B cell (primary cell): ENCODE data around the gene SLC25A17. TPM values are rescaled to one million over a fixed set of nuclear protein-coding genes. Genes with fewer than 3 reads are reported as not detected.

ENCODE experiments used
- ATAC-seq: fragments of 200-7000 bp; cut with Tn5 transposase; one replicate; pipeline ENCODE4 v1.10.0; 2021; ENCODE audit warnings: low read depth, mild to moderate bottlenecking, moderate number of reproducible peaks, moderate library complexity
- CTCF ChIA-PET: fragments of 350-600 bp; sonication (Branson Sonifier 250); formaldehyde crosslinking; loops from one replicate; lab custom pipeline; 2021; ENCODE audit warnings: antibody characterized with exemption, inconsistent platforms; lab: Charles Lee
- POLR2A ChIA-PET: fragments of 350-600 bp; sonication (Branson Sonifier 250); formaldehyde crosslinking; loops from one replicate; lab custom pipeline; 2021; ENCODE audit warnings: antibody characterized with exemption; lab: Charles Lee
- DNase-seq: peaks from one replicate; pipeline ENCODE4 v3.0.0; 2013
- H2AFZ ChIP-seq: 2 replicates; pipeline ENCODE4 v1.6.1; 2012; ENCODE audit warnings: mild to moderate bottlenecking, low read depth, low read length; ENCODE audit not compliant: insufficient read depth, poor library complexity, severe bottlenecking
- H3K27ac ChIP-seq, 2 donors: 1 replicate in 1 of 2; 2 replicates in 1 of 2; pipeline ENCODE4 v1.5.1; 2012 to 2013; ENCODE audit warnings: low read length in 2 of 2, mild to moderate bottlenecking in 2 of 2, moderate library complexity in 1 of 2
- H3K27me3 ChIP-seq, 4 experiments: fragments of 200-600 bp in 1 of 4; sonication (generic) in 1 of 4; replicated peaks in 1 of 4; 1 replicate in 2 of 4; 2 replicates in 2 of 4; pipeline versions ENCODE4 v1.6.1 to v1.7.0; 2013 to 2016; ENCODE audit warnings: low read length in 3 of 4, mild to moderate bottlenecking in 2 of 4, mixed read lengths in 1 of 4, moderate library complexity in 1 of 4; ENCODE audit not compliant: insufficient read depth in 4 of 4, control insufficient read depth in 3 of 4; ENCODE audit errors: control extremely low read depth in 1 of 4
- H3K36me3 ChIP-seq, 2 experiments: replicated peaks in 1 of 2; 1 replicate in 1 of 2; 2 replicates in 1 of 2; pipeline versions ENCODE4 v1.6.1 to v1.7.1; 2013; ENCODE audit warnings: low read length in 1 of 2; ENCODE audit not compliant: insufficient read depth in 2 of 2, control insufficient read depth in 1 of 2; ENCODE audit errors: control extremely low read depth in 1 of 2, extremely low read depth in 1 of 2
- H3K4me1 ChIP-seq, 2 donors: fragments of 200-600 bp in 1 of 2; sonication (generic) in 1 of 2; 1 replicate in 1 of 2; 2 replicates in 1 of 2; pipeline versions ENCODE4 v1.5.1 to v1.6.1; 2013 to 2017; ENCODE audit warnings: low read length in 2 of 2; ENCODE audit not compliant: control insufficient read depth in 2 of 2, insufficient read depth in 2 of 2
- H3K4me2 ChIP-seq: replicated peaks from 2 replicates; pipeline ENCODE3; 2012; ENCODE audit warnings: mild to moderate bottlenecking, low read depth, low read length; ENCODE audit not compliant: poor library complexity, severe bottlenecking
- H3K4me3 ChIP-seq, 5 experiments: fragments of 200-600 bp in 1 of 5; sonication (generic) in 1 of 5; 1 replicate in 3 of 5; 2 replicates in 2 of 5; pipeline versions ENCODE4 v1.5.1 to v1.7.0; 2011 to 2016; ENCODE audit warnings: low read length in 4 of 5, mild to moderate bottlenecking in 4 of 5, low read depth in 2 of 5, control low read depth in 1 of 5, moderate library complexity in 1 of 5; ENCODE audit not compliant: insufficient read depth in 1 of 5; ENCODE audit errors: control extremely low read depth in 1 of 5, extremely low read depth in 1 of 5
- H3K79me2 ChIP-seq: fragments of 200-600 bp; sonication (generic); one replicate; pipeline ENCODE4 v1.6.0; 2016; ENCODE audit warnings: low read length; ENCODE audit not compliant: control insufficient read depth, insufficient read depth
- H3K9ac ChIP-seq: fragments of 200-600 bp; sonication (generic); 2 replicates; pipeline ENCODE4 v1.6.1; 2017; ENCODE audit warnings: mild to moderate bottlenecking, low read length, moderate library complexity
- H3K9me3 ChIP-seq, 3 donors: one replicate each; pipeline versions ENCODE4 v1.6.1 to v1.7.1; 2013; ENCODE audit warnings: low read length in 2 of 3; ENCODE audit not compliant: control insufficient read depth in 2 of 3, insufficient read depth in 1 of 3; ENCODE audit errors: control extremely low read depth in 1 of 3
- H4K20me1 ChIP-seq: 2 replicates; pipeline ENCODE4 v1.6.0; 2012; ENCODE audit warnings: mild to moderate bottlenecking, low read length; ENCODE audit not compliant: insufficient read depth, control insufficient read depth, poor library complexity, severe bottlenecking
- H3K27ac Mint-ChIP-seq: one replicate; pipeline ENCODE4 v1.8.0; 2021; ENCODE audit warnings: mixed read lengths
- H3K27me3 Mint-ChIP-seq: one replicate; pipeline ENCODE4 v1.8.0; 2021; ENCODE audit warnings: mixed read lengths
- H3K4me1 Mint-ChIP-seq: one replicate; pipeline ENCODE4 v1.8.0; 2021; ENCODE audit warnings: mixed read lengths
- H3K4me3 Mint-ChIP-seq: one replicate; pipeline ENCODE4 v1.8.0; 2021; ENCODE audit warnings: mixed read lengths
- H3K9me3 Mint-ChIP-seq: one replicate; pipeline ENCODE4 v1.8.0; 2022; ENCODE audit warnings: mixed read lengths; ENCODE audit not compliant: insufficient read depth
- CTCF ChIP-seq: fragments of 200-600 bp; IDR thresholded peaks from one replicate; pipeline ENCODE4 v1.8.0; 2022; ENCODE audit warnings: antibody characterized with exemption, mild to moderate bottlenecking
- EZH2 ChIP-seq: IDR thresholded peaks from 2 replicates; pipeline ENCODE4 v1.6.1; 2012; ENCODE audit warnings: borderline replicate concordance, low read depth, mild to moderate bottlenecking, moderate library complexity, low read length; ENCODE audit not compliant: insufficient read depth, poor library complexity, severe bottlenecking
- WGBS: methylation state at CpG from one replicate; pipeline ENCODE4 v1.1.5; 2013; ENCODE audit warnings: missing lambda C conversion rate; ENCODE audit not compliant: insufficient coverage; 5-methylcytosine and 5-hydroxymethylcytosine counted together
- intact Hi-C: fragments of 100-400 bp; cut with micrococcal nuclease; formaldehyde crosslinking; loops from one replicate; pipeline ENCODE4 v1.10.0; 2022
- polyA plus RNA-seq: library from polyadenylated mRNA; depleted of rRNA; stranded (reverse); fragments of >200 nt; gene quantifications from 2 replicates; pipeline ENCODE4 v1.2.3, GENCODE V29; 2012
- total RNA-seq, 2 donors: library from RNA; stranded (reverse); fragments of 120-200 nt in 1 of 2; gene quantifications; 1 replicate in 1 of 2; 2 replicates in 1 of 2; pipeline versions ENCODE4 v1.2.3 to v1.2.4, GENCODE V29; 2013 to 2022

The SLC25A17 gene
- total and polyA plus RNA-seq, 2 donors (not counting 1 experiment from before 2014, with no cell fraction given), result 13.1 to 15.0 TPM

GRCh38 chr22:40867109-40867508, 48.0 kb upstream of the SLC25A17 start:
- WGBS, result no CpG with 5 or more reads among the region's 2 CpGs
- H3K79me2 ChIP-seq, result peaks cover 56% of the 10 kb centered on the region

GRCh38 chr22:40862537-40862936, 43.4 kb upstream of the SLC25A17 start:
- Histone ChIP-seq H3K27me3 (no peaks in the 10 kb centered on the region), H3K79me2 (peaks cover 77% of the 10 kb centered on the region), H2AFZ (no peak overlapping the region), H3K9ac (no peak overlapping the region), H3K36me3 (peaks cover 0 to 2% of the 10 kb centered on the region in 2 experiments), H3K4me2 (no peak overlapping the region), H3K27ac (no peak overlapping the region), H3K4me3 (no peak overlapping the region), H3K9me3 (no peaks in the 10 kb centered on the region), H3K4me1 (peaks cover 12 to 17% of the 10 kb centered on the region in 2 donors), H4K20me1 (no peaks in the 10 kb centered on the region)
- peaks cover 25% of the 10 kb centered on the region for H3K4me1 Mint-ChIP-seq
- ATAC-seq (no peak), DNase-seq (no peak)
- ChIA-PET CTCF (no interaction called here), POLR2A (no interaction called here)
- no peak overlapping the region for H3K27ac Mint-ChIP-seq
- H3K9me3 Mint-ChIP-seq, result no peaks in the 10 kb centered on the region
- H3K4me3 Mint-ChIP-seq, result no peak overlapping the region
- no peaks in the 10 kb centered on the region for H3K27me3 Mint-ChIP-seq
- intact Hi-C loops, result no loop called here
- WGBS, result 83% methylated on average over 1 of the region's 2 CpGs
- TF ChIP-seq CTCF (no peak), EZH2 (no peak)

More at GRCh38 chr22:40867109-40867508, 48.0 kb upstream of the SLC25A17 start:
- peaks cover 5 to 9% of the 10 kb centered on the region in 2 donors for H3K4me1 ChIP-seq
- Mint-ChIP-seq H3K27ac (no peak overlapping the region), H3K4me1 (peaks cover 16% of the 10 kb centered on the region), H3K27me3 (no peaks in the 10 kb centered on the region), H3K9me3 (no peaks in the 10 kb centered on the region), H3K4me3 (no peak overlapping the region)
- DNase-seq, result no peak
- intact Hi-C loops, result no loop called here
- H2AFZ ChIP-seq, result no peak overlapping the region
- H3K9me3 ChIP-seq, result no peaks in the 10 kb centered on the region
- no peak overlapping the region for H3K4me2 ChIP-seq
- H3K9ac ChIP-seq, result no peak overlapping the region
- H4K20me1 ChIP-seq, result no peaks in the 10 kb centered on the region
- H3K36me3 ChIP-seq, result peaks cover 2 to 12% of the 10 kb centered on the region in 2 experiments
- no peak for ATAC-seq
- H3K27me3 ChIP-seq, result no peaks in the 10 kb centered on the region
- H3K4me3 ChIP-seq, result no peak overlapping the region
- POLR2A ChIA-PET, result no interaction called here
- no peak overlapping the region for H3K27ac ChIP-seq
- TF ChIP-seq CTCF (no peak), EZH2 (no peak)
- CTCF ChIA-PET, result interaction anchor here (0.6 to 1.4 kb wide), 2 partner anchors 55 to 132 kb away, joined by 3 to 4 read pairs; no protein-coding TSS in a partner anchor
